AG04449 (cell line): ENCODE measurements around the gene CTU2.
A peak's percentile ranks its signal among the peaks of the same experiment; 100 is the strongest.

ENCODE experiments used
- CTCF ChIA-PET: fragments of 350-600 bp; formaldehyde crosslinking; extraction: SDS; loops from one replicate; lab custom pipeline; 2021; ENCODE audit warnings: antibody characterized with exemption; lab: Yijun Ruan, JAX
- POLR2A ChIA-PET: fragments of 400-600, 350-600 bp; formaldehyde crosslinking; extraction: SDS; loops from one replicate; lab custom pipeline; 2020; ENCODE audit warnings: antibody characterized with exemption, inconsistent platforms; lab: Yijun Ruan, JAX
- DNase-seq: peaks from one replicate; pipeline ENCODE4 v3.0.0-alpha.2; 2010; ENCODE audit warnings: low read depth, low spot score
- H3K4me3 ChIP-seq: 2 replicates; pipeline ENCODE4 v1.5.1; 2011; ENCODE audit warnings: low read depth, mild to moderate bottlenecking, control low read depth, low read length
- TF ChIP-seq, protein P1 (sequence below): IDR thresholded peaks from one replicate; pipeline ENCODE4 v1.5.1; 2011; ENCODE audit warnings: mild to moderate bottlenecking, moderate library complexity, low read length, control low read depth, inconsistent platforms; ENCODE audit not compliant: insufficient read depth; ENCODE audit errors: missing control alignments

CTU2 gene

DNA sequence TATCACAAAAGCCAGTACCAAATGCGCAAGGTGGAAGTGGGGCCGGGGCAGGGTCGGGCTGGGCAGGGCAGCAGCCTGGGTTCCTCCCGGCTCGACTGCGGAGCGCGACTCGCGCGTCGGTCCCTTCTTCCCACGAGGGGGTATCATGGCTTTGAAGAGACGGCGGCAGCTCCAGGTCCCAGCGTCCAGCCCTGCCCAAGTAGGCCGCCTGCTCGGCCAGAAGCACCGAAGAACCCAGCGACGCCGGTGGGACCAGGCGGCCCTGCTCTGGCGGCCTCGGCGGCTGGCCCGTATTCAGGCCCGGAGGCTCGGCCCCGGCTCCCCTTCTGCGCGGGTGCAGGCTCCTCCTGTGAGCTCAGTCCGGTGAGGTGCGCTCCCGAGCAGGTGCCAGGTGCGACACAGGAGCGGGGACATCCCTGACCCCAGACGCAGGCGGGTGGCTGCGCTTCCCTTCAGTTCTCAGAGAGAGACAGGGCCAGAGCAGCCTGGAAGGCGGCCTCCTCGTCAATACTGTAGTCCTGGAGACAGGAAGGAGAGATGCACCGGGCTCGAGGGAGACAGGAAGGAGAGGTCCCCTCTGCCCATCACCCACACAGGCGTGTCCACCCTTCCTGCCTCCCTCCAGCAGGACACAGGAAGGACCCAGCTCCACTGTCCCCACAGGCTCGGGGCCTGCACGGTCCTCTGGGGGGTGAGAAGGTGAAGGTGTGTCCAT lies 9.0 kb upstream of the CTU2 start:
- no peak overlapping the region for H3K4me3 ChIP-seq
- TF ChIP-seq, protein P1, sequence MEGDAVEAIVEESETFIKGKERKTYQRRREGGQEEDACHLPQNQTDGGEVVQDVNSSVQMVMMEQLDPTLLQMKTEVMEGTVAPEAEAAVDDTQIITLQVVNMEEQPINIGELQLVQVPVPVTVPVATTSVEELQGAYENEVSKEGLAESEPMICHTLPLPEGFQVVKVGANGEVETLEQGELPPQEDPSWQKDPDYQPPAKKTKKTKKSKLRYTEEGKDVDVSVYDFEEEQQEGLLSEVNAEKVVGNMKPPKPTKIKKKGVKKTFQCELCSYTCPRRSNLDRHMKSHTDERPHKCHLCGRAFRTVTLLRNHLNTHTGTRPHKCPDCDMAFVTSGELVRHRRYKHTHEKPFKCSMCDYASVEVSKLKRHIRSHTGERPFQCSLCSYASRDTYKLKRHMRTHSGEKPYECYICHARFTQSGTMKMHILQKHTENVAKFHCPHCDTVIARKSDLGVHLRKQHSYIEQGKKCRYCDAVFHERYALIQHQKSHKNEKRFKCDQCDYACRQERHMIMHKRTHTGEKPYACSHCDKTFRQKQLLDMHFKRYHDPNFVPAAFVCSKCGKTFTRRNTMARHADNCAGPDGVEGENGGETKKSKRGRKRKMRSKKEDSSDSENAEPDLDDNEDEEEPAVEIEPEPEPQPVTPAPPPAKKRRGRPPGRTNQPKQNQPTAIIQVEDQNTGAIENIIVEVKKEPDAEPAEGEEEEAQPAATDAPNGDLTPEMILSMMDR: no peak
- CTCF ChIA-PET: interaction anchor here (1.7 to 3.2 kb wide), 2 partner anchors 9 to 11 kb away, joined by 5 to 11 read pairs; partner anchors contain the start of gene SNAI3
- POLR2A ChIA-PET: no interaction called here
- no peak for DNase-seq

DNA sequence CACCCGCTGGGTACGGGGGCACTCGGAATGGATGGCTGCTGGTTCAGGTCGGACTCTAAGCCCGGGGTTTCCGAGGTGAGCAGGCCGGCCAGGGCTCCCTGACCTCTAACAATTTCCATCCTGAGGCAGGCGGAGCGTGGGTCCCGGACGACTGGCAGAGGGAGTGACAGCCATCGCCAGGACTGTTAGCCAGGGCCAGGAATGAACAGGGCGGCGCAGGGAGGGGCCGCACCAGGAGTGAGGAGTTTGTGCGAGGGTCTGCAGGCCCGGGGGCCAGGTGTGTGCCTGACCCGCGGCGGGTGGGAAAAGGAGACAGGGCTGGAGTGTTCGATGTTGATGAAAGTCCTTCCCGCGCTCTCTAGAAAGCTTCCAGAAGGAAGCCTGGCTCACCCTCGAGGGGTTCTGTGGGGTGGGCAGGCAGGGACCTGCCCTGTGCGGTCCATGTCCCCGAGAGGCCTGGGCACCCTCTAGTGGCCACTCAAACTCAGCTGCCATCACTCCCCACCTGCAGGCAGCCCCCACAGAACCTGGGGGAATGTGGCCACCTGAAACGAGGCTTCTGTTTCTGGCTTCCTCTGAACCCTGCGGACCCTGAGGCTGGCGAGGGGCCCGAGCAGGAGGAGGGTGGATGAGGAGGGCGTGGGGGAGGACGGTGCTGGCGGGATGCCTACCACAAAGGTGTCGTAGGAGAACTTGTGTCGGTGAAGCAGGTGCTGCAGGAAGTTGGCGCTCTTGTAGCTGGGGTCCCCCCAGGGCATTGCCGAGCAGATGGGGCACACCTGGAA lies 8.3 kb upstream of the CTU2 start:
- TF ChIP-seq, protein P1: peak; percentile 29
- ChIA-PET CTCF (interaction anchor here (1.7 to 3.2 kb wide), 2 partner anchors 10 to 12 kb away, joined by 5 to 11 read pairs; partner anchors contain the start of gene SNAI3), POLR2A (no interaction called here)

DNA sequence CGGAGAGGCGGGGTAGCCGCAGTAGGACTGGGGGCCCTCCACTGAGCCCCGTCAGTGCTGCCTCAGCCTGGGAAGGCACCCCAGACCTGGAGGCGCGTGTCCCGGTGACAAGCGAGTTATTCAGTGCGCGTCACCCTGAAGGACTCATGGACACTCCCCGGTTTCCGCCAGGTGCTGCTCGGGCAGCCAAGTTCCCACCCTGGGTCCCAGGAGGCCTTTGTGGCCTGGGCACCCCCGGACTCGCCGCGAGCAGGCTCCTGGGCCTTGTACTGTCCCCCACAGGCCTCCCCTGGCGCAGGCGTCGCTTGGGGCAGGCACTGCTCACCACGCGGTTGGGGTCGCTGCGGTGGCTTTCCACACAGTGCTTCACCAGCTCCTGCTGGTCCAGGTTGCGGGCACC lies 7.7 kb upstream of the CTU2 start:
- POLR2A ChIA-PET: no interaction called here
- CTCF ChIA-PET: interaction anchor here (1.7 to 3.2 kb wide), 2 partner anchors 11 to 13 kb away, joined by 5 to 11 read pairs; partner anchors contain the start of gene SNAI3
- TF ChIP-seq, protein P1: no peak
- no peak for DNase-seq
- no peak overlapping the region for H3K4me3 ChIP-seq

More for the DNA sequence above, 8.3 kb upstream of the CTU2 start:
- no peak overlapping the region for H3K4me3 ChIP-seq
- DNase-seq: no peak

DNA sequence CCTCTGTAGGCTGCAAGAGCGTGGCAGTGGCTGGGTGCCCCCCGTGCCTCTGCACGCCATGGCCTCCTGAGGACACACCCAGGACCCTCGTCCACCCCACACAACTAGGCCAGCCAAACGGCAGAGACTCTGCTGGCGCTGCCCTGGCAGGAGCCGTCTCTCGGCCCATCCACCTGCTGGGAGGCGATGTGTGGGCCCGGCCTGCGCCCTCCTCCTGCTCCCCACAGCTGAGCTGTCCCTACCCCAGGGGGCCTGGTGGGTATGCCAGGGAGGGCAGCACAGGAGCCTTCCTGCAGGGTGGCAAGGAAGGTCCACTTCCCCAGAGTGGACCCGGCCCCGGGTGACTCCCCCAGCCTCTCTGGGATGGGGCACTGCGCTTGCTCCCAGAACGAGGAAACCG lies 7.1 kb upstream of the CTU2 start:
- TF ChIP-seq, protein P1: no peak
- ChIA-PET POLR2A (no interaction called here), CTCF (interaction anchor here (1.3 to 1.7 kb wide), 2 partner anchors 11 to 19 kb away, joined by 4 to 5 read pairs; no protein-coding TSS in a partner anchor)
- H3K4me3 ChIP-seq: no peak overlapping the region
- DNase-seq: no peak

DNA sequence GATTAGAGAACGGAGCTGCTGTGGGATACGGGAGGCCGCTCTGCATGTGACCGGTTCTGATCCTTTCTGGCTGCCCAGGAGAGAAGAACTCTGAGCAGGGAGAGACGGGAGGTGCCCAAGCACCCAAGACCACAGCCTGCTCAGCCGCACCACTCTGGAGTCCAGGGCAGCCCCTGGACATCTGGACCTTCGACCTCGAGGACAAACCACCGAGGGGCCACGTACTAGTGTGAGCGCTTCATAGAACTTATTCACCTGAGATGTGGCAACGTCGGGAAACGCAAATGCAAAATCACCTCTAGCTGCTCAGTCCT lies 6.0 kb upstream of the CTU2 start:
- ChIA-PET CTCF (interaction anchor here (0.9 to 2.1 kb wide), 2 partner anchors 13 to 37 kb away, joined by 3 to 8 read pairs; no protein-coding TSS in a partner anchor), POLR2A (no interaction called here)
- TF ChIP-seq, protein P1: no peak
- no peak overlapping the region for H3K4me3 ChIP-seq
- no peak for DNase-seq
